ENCODE data around the gene PRKAB2. TPM values are rescaled to one million over a fixed set of nuclear protein-coding genes. Genes with fewer than 3 reads are reported as not detected.
A peak's percentile ranks its signal among the peaks of the same experiment; 100 is the strongest.

PRKAB2 gene
- total RNA-seq, 1 experiment from 2014 or later, result 12.6 TPM

- intact Hi-C loops (cut with micrococcal nuclease; ENCODE audit: unreplicated experiment), result loop anchor here (5.0 kb wide), 2 partner anchors 88 to 222 kb away; no protein-coding TSS in a partner anchor
- Mint-ChIP-seq H3K9me3 (ENCODE audit: low read depth, unreplicated experiment) (no peaks in the 10 kb centered on the region), H3K27ac (ENCODE audit: unreplicated experiment) (no peak overlapping the region), H3K36me3 (ENCODE audit: insufficient read depth, unreplicated experiment) (peaks cover 39% of the 10 kb centered on the region), H3K4me1 (ENCODE audit: low read depth, unreplicated experiment) (peaks cover 39% of the 10 kb centered on the region), H3K27me3 (ENCODE audit: unreplicated experiment) (no peaks in the 10 kb centered on the region), H3K4me3 (ENCODE audit: low read depth, unreplicated experiment) (peak overlapping the region; percentile 100)
- BruUV-seq (replicated peaks), result no TSS peak
- no peak for DNase-seq
- TF ChIP-seq CTCF (IDR thresholded peaks at IDR 0.05; ENCODE audit: unreplicated experiment), result no peak
- CTCF ChIA-PET, result interaction anchor here (0.9 kb wide), 1 partner anchor 8 kb away, joined by 3 read pairs; no protein-coding TSS in a partner anchor
Measured at GRCh38 chr1:147169840-147170674, 2.2 kb downstream of the PRKAB2 start.

- no TSS peak for BruUV-seq (replicated peaks)
- TF ChIP-seq CTCF (IDR thresholded peaks at IDR 0.05; ENCODE audit: unreplicated experiment), result no peak
- Mint-ChIP-seq H3K9me3 (ENCODE audit: low read depth, unreplicated experiment) (no peaks in the 10 kb centered on the region), H3K36me3 (ENCODE audit: insufficient read depth, unreplicated experiment) (peaks cover 39% of the 10 kb centered on the region), H3K27ac (ENCODE audit: unreplicated experiment) (no peak overlapping the region), H3K4me1 (ENCODE audit: low read depth, unreplicated experiment) (peaks cover 36% of the 10 kb centered on the region), H3K4me3 (ENCODE audit: low read depth, unreplicated experiment) (no peak overlapping the region), H3K27me3 (ENCODE audit: unreplicated experiment) (no peaks in the 10 kb centered on the region)
- no peak for DNase-seq
- intact Hi-C loops (cut with micrococcal nuclease; ENCODE audit: unreplicated experiment), result no loop called here
- CTCF ChIA-PET, result interaction anchor here (0.6 to 1.1 kb wide), 2 partner anchors 58 to 74 kb away, joined by 3 read pairs; no protein-coding TSS in a partner anchor
Measured at GRCh38 chr1:147169171-147169570, 3.1 kb downstream of the PRKAB2 start.

- intact Hi-C loops (cut with micrococcal nuclease; ENCODE audit: unreplicated experiment), result no loop called here
- BruUV-seq (replicated peaks), result no TSS peak
Measured at GRCh38 chr1:147168626-147169058, 3.6 kb downstream of the PRKAB2 start.

GRCh38 chr1:147167365-147167764, 4.9 kb downstream of the PRKAB2 start:
- H3K27ac Mint-ChIP-seq (ENCODE audit: unreplicated experiment), result no peak overlapping the region
- H3K9me3 Mint-ChIP-seq (ENCODE audit: low read depth, unreplicated experiment), result no peaks in the 10 kb centered on the region
- no peak for TF ChIP-seq CTCF (IDR thresholded peaks at IDR 0.05; ENCODE audit: unreplicated experiment)
- H3K4me1 Mint-ChIP-seq (ENCODE audit: low read depth, unreplicated experiment), result peaks cover 23% of the 10 kb centered on the region
- BruUV-seq (replicated peaks), result no TSS peak
- no peak overlapping the region for H3K4me3 Mint-ChIP-seq (ENCODE audit: low read depth, unreplicated experiment)
- intact Hi-C loops (cut with micrococcal nuclease; ENCODE audit: unreplicated experiment), result no loop called here
- no peaks in the 10 kb centered on the region for H3K27me3 Mint-ChIP-seq (ENCODE audit: unreplicated experiment)
- peaks cover 26% of the 10 kb centered on the region for H3K36me3 Mint-ChIP-seq (ENCODE audit: insufficient read depth, unreplicated experiment)
- no peak for DNase-seq
- CTCF ChIA-PET, result interaction anchor here (1.0 kb wide), 1 partner anchor 70 kb away, joined by 4 read pairs; no protein-coding TSS in a partner anchor

More at GRCh38 chr1:147168626-147169058, 3.6 kb downstream of the PRKAB2 start:
- no peak overlapping the region for H3K4me3 Mint-ChIP-seq (ENCODE audit: low read depth, unreplicated experiment)
- CTCF ChIA-PET, result interaction anchor here (0.6 to 1.1 kb wide), 3 partner anchors 57 to 75 kb away, joined by 3 read pairs; partner anchors contain the start of gene CHD1L
- no peak overlapping the region for H3K27ac Mint-ChIP-seq (ENCODE audit: unreplicated experiment)
- peaks cover 37% of the 10 kb centered on the region for H3K36me3 Mint-ChIP-seq (ENCODE audit: insufficient read depth, unreplicated experiment)
- H3K27me3 Mint-ChIP-seq (ENCODE audit: unreplicated experiment), result no peaks in the 10 kb centered on the region
- H3K4me1 Mint-ChIP-seq (ENCODE audit: low read depth, unreplicated experiment), result peaks cover 31% of the 10 kb centered on the region
- TF ChIP-seq CTCF (IDR thresholded peaks at IDR 0.05; ENCODE audit: unreplicated experiment), result no peak
- no peaks in the 10 kb centered on the region for H3K9me3 Mint-ChIP-seq (ENCODE audit: low read depth, unreplicated experiment)
- peak; percentile 11 for DNase-seq

Data from Calu3 (cell line).